Measurements from ENCODE around the gene VSIG1.

The VSIG1 gene

DNA sequence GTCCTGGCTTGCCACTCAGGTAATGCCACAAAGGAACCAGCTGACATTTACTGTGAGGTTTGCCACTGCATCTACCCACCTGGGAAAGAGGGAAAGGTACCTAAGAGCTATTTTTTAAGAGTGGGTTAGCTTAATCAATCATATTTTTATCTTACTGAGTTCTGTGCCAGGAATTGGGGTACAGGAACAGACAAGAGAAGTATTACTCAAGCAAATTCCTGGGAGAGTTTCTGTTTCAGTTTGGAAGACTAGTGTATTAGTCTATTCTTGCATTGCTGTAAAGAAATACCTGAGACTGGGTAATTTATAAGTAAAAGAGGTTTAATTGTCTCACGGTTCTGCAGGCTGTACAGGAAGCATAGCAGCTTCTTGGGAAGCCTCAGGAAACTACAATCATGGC, 23.3 kb downstream of the VSIG1 start:
- no peak for DNase-seq

GRCh38 chrX:108070891-108071290, 26.0 kb downstream of the VSIG1 start:
- DNase-seq: no peak

- no peak for DNase-seq
Observed at GRCh38 chrX:108071578-108071977, 26.7 kb downstream of the VSIG1 start.

- no peak for DNase-seq
Observed at GRCh38 chrX:108072746-108073145, 27.9 kb downstream of the VSIG1 start.

GRCh38 chrX:108081110-108081509, 36.2 kb downstream of the VSIG1 start:
- DNase-seq: no peak

DNA sequence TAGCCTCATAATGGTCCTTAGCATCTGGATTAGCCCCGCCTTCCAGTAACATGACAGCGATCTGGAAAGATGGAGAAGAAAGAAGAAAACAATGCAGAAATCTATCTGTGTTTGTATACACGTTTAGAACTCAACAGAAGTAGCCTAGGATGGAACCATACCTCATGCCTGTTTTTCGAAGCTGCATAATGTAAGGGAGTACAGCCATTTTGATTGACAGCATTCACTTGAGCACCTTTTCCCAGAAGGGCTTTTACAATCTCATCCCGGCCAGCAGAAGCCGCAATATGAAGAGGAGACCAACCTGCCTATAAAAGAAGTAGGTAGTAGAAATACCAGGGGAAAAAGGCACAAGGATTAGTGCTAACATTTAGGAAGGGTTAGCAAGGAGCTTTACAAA, 42.9 kb downstream of the VSIG1 start:
- DNase-seq: no peak

DNA sequence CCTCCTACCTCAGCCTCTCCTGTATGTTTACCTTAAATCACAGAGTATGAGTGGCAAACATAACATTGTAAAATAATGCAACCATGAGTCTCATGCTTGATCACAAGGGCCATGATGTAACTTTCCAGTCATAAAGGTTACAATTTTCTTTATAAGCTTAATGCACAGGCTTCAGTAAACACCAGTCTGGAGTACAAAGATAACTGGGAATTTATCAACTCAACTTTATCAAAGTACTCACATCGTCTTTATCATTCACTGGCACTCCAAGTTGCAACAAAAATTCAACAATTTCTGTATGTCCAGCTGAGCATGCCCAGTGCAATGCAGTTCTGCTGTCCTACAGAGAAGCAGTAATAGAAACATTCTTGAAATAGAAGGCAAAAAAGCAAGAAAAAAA, 43.6 kb downstream of the VSIG1 start:
- no peak for DNase-seq

GRCh38 chrX:108090491-108091263, 45.8 kb downstream of the VSIG1 start:
- DNase-seq: no peak

DNA sequence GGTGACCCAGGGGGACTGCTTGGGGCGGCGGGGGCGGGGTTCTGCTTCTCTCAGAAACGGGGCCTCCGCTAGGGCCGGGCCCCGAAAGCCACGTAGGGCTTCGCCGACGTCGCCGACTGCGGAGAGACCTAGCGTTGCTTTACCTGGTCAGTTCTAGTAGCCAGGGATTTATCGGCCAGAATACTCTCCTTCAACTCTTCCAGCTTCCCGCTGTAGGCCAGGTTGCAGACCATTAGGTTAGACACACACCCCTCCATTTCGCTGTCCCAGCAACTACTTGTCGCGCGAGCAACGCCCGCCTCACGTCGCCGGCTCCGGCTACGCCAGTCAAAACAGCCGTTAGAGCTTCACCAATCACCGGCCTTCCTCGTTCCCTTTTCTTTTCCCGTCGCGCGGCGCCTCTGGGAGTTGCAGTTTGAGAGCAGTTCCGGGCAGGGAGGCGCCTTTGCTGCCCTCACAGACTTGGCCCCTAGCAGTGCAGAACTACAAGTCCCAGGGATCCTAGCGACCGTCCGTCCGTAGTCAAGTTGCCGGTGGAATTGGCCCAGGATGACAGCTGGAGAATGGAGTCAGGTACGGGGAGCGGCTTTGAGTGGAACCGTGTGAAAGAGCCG, 46.5 kb downstream of the VSIG1 start, which contains the start of the genes ATG4A and PSMD10:
Gene ATG4A (plus strand): TSS at position 515 of the 614 bp plus-strand sequence. CDS start 49 bp downstream, at position 564.
Gene PSMD10 (minus strand): TSS at position 279 of the 614 bp plus-strand sequence. CDS start 22 bp downstream, at position 257.
- peak; percentile 71 to 74 for DNase-seq

DNA sequence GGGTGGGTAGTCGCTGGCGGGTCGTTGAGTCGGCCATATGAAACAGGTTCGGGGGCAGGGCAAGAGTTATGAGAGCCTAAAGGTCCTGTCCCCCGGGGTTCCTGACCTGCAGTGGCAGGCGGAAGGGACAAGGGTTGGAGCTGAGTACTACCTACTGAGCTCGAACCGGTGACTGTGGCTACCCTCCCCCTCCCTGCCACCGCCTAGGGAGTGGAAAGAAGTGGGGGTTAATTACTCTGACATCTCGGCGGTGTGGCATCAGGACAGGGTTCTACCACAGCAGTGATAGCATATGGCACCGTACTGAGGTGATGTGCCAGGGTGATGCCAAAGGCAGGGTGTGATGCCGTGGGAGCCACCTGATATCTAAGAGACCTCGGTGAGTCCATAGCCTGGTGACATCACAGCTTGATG, 47.0 kb downstream of the VSIG1 start:
- no peak for DNase-seq

GRCh38 chrX:108097380-108097779, 52.5 kb downstream of the VSIG1 start:
- no peak for DNase-seq

- DNase-seq: no peak
Observed at GRCh38 chrX:108105473-108105872, 60.6 kb downstream of the VSIG1 start.

GRCh38 chrX:108114541-108114940, 69.7 kb downstream of the VSIG1 start:
- DNase-seq: no peak

DNA sequence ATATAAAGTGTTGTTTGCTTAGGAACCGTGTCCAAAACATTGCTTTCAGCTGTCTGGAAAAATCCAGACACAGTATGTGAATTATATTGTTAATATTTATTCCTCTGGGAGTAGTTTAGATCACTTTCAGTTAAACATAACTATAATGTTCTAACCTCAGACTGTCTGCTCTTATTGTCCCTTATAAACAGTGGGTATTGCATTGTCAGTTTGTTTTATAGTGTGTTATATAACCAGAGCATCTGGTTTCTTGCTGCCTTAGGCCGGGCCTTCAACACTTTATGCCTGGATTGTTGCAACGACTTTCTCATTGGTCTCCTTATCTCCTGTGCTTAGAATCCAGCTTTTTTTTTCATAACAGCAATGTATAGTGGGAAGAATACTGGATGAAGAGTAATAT, 73.1 kb downstream of the VSIG1 start:
- DNase-seq: no peak

DNA sequence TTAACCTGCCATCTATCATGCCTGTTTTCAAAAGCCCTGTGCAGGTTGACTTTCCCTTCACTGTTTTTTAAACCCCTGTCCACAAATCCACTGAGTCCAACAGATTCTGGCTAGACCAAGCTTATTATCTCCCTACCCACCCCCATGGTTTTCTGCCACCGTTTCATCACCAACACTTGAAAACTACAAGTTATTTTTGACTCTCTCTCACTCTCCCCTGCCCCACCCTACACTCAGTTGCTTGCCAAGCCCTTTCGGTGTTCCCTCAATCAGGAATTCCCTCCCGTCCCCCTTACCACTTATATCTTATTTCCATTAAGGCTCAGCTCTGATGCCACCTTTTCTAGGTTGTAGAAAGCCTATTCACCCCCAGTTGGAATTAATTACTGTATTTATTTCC, 76.4 kb downstream of the VSIG1 start:
- no peak for DNase-seq

DNA sequence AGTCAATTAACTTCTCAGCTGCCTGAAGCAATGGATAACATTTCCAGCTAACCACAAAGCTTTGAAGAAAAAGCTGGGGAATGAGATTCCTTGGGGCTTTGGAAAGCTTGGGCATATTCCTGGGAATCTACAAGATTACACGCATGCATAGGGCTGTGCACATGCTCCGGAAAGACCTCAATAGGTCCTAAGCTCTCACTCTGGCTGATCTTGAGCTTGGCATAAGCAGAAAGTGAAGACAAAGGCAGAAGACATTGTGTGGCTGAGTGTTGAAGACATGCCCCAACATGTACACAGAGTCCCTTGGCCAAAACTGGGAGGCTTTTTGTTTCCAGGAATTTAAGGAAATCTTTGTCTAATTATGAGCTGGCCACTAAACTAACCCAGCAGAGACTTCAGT, 77.9 kb downstream of the VSIG1 start:
- no peak for DNase-seq

DNA sequence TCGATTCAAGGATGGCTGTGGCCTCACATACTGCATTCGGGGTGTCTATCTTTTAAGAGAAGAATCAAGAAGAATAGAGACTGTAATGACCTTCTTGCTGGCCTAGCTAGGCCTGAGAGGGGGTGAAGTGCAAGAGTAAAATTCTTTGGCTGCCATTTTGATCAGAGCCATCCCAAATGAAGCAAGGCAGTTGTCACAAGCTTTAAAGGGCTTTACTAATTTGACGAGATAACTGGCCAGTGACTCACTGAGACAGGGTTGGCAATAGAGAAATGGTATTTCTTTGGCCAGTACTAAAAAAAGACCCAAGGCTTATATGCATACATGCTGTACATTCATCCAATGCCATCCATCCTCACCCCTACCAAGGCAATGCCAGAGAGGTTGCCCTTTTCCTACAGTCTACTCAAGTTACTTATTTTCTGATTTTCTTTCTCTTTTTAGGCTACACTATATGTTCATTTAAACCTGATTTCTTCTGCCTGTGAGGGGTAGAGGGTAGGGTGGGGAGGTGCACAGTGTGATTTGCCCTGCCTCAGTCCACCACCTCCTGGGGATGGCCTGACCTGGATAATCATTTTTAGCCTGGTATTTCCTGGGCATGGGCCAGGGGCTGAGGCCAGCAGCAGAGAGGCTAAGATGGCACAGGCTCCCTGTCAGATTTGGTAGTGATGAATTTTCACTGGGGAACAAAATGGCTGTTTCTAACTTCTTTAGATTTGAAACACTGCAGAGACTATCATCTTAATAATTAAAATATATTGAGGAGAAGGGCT, 78.9 kb downstream of the VSIG1 start:
- DNase-seq: no peak

DNA sequence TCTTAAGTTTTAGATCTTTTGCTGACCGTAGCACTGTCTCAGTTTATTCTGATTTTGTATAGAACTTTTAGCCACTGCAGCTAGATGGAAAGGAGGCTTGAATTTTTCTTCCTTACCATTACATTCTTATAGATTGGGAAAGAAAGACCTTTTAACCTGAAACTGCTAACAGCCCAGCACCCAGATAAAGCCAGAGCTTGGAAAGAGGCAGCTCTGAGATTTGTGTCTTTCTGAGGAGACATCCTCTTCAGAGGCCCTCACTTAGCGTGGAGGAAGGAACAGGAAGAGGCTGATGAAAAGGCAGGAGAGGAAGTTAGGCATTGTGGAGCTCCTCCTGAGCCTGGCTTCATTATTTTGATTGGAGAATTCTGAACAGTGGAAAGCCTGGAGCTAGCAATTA, 81.8 kb downstream of the VSIG1 start:
- no peak for DNase-seq

- no peak for DNase-seq
Observed at GRCh38 chrX:108127152-108127551, 82.3 kb downstream of the VSIG1 start.

All from stimulated activated CD4-positive, alpha-beta T cell treated with anti-CD3 and anti-CD28 coated beads, Interleukin-2, amount 100 ng/mL, for 48 hours (primary cell).